AG10803 (cell line): Measurements from ENCODE around the gene DGKD.

Source experiments
- DNase-seq: peaks from one replicate; pipeline ENCODE4 v3.0.0; 2010; ENCODE audit warnings: low read depth
- H3K4me3 ChIP-seq: 2 replicates; pipeline ENCODE4 v1.5.1; 2011; ENCODE audit warnings: mild to moderate bottlenecking, low read length, control low read depth
- TF ChIP-seq, protein P1 (sequence below): conservative IDR thresholded peaks from 2 replicates; pipeline ENCODE4 v1.5.1; 2011; ENCODE audit warnings: mild to moderate bottlenecking, low read length, control low read depth, inconsistent platforms

The DGKD gene

DNA sequence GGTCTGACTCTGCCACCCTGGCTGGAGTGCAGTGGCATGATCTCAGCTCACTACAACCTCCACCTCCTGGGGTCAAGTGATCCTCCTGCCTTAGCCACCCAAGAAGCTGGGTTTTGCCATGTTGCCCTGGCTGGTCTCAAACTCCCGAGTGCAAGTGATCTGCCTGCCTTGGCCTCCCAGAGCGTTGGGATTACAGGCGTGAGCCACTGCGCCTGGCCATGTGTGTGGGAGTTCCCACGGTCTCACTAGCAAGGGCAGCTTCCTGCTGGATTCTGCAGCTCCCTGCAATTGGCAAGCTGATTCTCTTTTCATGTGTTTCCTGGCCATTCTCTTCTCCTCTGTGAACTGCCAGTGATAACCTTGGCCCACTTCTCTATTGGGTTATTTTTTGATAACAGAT, 128.3 kb downstream of the DGKD start:
- TF ChIP-seq, protein P1, sequence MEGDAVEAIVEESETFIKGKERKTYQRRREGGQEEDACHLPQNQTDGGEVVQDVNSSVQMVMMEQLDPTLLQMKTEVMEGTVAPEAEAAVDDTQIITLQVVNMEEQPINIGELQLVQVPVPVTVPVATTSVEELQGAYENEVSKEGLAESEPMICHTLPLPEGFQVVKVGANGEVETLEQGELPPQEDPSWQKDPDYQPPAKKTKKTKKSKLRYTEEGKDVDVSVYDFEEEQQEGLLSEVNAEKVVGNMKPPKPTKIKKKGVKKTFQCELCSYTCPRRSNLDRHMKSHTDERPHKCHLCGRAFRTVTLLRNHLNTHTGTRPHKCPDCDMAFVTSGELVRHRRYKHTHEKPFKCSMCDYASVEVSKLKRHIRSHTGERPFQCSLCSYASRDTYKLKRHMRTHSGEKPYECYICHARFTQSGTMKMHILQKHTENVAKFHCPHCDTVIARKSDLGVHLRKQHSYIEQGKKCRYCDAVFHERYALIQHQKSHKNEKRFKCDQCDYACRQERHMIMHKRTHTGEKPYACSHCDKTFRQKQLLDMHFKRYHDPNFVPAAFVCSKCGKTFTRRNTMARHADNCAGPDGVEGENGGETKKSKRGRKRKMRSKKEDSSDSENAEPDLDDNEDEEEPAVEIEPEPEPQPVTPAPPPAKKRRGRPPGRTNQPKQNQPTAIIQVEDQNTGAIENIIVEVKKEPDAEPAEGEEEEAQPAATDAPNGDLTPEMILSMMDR = no peak
- no peak for DNase-seq
- H3K4me3 ChIP-seq = no peak overlapping the region

DNA sequence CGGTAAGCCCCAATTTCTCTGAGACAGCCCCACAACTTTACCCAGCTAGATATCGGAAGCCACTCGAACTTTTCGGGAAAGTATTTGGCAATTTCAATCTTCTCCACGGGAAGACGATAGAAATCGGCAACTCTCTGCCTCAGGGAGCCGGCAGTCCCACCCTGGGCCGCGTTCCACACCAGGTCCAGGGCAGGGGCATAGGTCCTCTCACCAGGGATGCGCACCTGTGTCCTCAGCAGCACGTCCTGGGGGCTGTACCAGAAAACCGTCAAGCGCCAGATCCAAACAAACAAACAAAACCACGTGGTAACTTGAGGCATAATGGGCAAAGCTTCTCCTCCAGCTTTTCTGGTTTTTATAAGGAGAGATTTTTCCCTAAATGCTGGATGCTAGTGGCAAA, 131.4 kb downstream of the DGKD start:
- no peak for DNase-seq
- H3K4me3 ChIP-seq = no peak overlapping the region
- TF ChIP-seq, protein P1 = no peak

DNA sequence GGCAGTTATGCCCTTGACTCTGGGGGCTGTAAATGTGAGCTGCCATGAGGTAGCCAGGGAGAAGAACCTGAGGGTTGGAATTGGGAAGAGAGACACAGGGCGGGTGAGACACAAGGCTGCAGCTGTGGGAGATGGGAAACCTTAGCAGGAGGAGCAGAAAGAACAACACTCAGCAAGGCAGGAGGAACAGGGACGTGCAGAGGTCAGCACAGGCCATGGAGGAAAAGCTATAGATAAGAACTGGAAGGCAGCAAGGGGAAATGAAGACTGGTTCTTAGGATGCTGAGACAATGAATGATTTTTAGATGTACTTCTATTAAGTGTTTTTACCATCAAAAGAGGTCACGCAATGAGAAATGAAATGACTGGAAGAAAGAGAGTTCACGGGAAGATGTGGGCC, 132.1 kb downstream of the DGKD start:
- DNase-seq = no peak
- TF ChIP-seq, protein P1 = no peak
- H3K4me3 ChIP-seq = no peak overlapping the region

DNA sequence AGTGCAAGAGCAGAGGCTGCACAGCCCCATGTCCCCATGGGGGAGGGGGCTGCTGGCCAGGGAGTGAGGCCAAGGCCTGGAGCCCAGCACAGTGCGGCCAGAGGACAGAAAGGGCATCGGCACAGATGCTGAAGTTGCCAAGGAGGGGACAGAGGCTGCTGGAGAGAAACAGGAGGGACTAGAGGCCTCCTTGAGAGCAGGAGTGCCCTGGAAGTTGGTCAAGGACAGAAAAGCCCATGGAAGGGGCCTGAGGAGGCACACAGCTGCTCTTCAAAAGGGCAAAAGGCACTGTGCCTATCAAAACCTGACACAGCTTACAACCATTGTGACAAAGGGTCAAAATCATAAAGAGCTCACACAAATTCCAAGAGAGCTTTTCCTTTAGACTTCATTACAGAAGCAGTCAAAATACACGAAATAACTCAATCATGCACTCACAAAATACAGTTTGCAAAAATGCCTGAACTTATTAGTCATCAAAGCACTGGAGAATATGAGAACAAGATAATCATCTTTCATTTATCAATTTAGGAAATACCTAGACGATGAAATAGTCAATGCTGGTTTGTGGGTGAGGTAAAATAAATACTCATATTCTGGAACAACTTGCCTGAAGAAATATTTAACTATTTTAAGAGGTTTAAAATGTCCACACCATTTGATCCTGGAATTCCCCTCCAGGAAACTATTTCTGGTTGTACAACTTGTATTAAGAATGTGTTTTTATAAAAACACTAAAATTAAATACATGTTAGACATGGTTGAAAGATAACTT, 132.7 kb downstream of the DGKD start:
- H3K4me3 ChIP-seq = no peak overlapping the region
- DNase-seq = peak; percentile 78
- TF ChIP-seq, protein P1 = no peak

DNA sequence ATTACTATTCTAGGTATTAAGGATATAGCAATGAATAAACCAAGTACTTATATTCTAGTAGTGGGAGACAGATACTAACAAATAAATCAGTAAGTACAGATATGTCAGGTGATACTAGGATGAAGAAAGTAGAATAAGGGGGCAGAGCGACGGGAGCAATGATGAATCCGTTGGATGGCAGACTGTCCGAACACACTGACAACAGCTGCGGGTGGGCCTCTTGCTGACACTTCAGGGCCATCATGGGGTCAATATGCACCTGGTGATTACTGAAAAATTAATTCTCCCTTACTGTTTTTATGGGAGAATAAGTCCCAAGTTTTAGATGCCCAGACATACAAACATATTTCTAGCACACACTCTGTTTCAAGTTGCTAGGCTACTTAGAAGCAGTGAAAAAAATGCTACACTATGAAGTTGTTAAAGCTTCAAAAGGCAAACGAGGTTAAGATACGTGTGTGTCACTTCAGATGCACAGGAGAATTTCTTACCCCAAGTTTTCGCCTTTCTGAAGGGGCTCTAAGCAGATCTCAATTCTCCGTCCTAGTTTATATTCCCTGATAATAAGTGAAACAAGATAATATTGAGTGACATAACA, 133.6 kb downstream of the DGKD start:
- H3K4me3 ChIP-seq = no peak overlapping the region
- peak; percentile 5 for DNase-seq
- TF ChIP-seq, protein P1 = no peak

DNA sequence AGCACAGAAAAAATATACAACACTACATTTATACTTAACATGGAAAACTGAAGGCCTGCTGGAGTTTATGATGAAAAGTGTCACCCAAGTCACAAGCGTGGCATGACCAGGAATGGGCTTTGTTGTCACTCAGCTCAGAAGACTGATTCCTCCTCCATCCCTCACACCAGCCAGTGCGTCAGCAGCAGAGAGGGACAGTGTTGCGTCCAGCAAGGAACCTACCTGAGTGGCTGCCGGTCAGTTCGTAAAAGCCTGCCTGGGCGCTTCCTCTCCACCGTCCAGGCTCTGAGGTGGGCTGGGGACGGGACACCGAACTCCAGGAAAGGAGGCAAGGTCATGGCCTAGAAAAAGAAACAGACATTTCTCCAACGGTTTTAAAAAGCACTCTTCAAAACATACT, 134.8 kb downstream of the DGKD start:
- no peak overlapping the region for H3K4me3 ChIP-seq
- DNase-seq = no peak
- TF ChIP-seq, protein P1 = no peak

DNA sequence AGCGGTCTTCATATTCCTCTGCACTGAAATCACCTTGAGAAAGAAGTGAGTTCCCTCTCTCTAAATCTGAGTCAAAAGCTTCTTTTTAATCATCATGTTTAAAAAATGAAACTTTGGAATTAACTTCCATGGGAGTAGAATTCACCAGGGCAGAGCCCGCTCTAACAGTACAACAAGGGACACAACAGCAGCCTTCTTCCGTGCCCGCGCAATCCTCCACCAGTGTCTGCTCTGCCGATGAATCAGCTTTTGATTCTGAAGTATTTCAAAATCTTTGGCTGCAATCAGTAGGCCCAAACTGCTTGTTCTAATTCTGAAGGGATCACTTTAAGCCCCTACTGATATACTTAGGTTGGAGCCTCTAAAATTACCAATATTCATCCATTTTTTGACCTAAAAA, 135.4 kb downstream of the DGKD start:
- DNase-seq = peak; percentile 7
- TF ChIP-seq, protein P1 = no peak
- H3K4me3 ChIP-seq = no peak overlapping the region
